ENCODE measurements around the gene CDK17. TPM values are rescaled to one million over a fixed set of nuclear protein-coding genes. Genes with fewer than 3 reads are reported as not detected.
A peak's percentile ranks its signal among the peaks of the same experiment; 100 is the strongest.

CDK17 gene
- total RNA-seq, 1 donor from 2014 or later = 8.2 TPM

DNA sequence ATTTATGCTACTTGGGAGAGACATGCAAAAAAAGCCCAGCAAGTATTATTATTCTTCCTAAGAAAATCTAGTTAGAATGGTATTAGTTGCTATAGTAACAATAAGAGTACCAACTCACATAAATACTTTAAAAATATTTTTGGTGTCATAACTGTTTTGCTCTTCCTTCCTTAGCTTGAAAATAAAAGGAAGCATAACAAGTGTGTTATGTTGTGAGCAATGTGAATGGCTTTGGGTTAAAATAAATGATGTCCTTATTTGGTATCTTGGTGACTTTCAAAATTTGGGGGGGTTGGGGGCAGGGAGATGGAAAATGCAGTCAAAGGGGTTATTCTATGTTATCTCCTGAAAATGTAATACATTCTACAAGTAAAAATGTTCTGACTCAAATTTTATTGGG lies 115.1 kb downstream of the CDK17 start:
- ATAC-seq (no peak), DNase-seq (ENCODE audit: low spot score) (no peak)

DNA sequence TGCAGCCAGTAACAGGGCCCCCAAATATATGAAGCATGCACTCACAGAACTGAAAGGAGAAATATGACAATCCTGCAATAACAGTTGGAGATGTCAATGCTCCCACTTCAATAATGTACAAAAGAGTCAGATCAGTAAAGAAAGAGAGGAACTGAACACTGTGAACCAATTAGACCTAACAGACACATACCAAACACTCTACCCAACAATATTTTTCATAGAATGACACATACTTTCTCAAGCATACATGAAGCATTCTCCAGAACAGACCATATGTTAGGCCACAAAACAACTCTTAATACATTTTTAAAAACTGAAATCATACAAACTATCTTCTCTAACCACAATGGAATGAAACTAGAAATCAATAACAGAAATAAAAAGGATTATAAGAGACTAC lies 125.9 kb downstream of the CDK17 start:
- ATAC-seq (no peak), DNase-seq (ENCODE audit: low spot score) (no peak)

DNA sequence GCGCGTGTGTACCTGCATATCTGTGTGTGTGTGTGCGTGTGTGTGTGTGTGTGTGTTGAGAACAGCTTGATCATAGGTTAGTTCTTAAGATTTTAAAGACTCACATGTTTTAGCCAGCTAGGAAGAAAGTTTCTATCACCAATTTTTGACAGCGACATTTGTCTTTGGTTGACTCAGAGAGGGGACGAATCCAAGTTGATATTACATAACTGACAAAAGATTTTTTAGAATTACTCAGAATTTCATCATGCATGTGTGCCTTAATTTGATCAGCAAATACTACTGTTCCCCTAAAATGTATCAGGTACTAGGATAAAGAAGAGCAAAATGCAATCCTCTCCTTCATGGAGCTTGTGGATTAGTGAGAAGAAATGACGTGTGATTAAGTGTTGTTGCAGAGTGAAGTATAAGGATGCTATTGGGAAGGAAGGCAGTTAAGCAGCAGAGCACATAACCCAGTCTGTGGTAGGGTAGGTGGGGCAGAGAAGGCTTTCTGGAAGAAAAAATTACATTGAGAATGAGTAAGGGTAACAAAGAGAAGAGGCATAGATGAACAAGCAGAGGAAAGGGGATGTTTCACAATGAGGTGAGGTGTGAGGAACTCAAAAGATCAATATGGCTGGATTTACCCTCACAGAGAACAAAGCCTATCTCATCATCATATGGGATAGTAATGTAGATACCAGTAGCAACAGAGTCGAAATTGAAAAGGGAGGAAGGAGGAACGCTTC lies 128.6 kb downstream of the CDK17 start:
- DNase-seq (ENCODE audit: low spot score) (no peak), ATAC-seq (no peak)

DNA sequence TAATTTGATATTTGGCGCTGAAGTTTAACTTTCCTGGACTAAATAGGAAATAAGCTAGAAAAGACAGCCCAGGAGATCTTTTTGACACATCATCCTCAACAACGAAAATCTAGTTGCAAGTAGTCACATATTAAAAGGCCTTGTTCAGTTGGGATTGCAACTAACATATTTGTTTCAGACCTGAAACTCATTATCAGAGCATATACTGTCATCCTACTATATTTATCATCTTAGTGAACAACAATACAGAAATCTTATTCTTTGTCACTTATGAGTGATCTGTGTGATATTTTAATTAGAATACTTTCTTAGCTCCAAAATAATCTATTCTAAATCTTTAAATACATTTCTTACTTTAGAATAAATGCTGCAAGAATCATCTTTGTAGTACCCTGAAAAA lies 134.0 kb downstream of the CDK17 start:
- ATAC-seq (no peak), DNase-seq (ENCODE audit: low spot score) (no peak)

DNA sequence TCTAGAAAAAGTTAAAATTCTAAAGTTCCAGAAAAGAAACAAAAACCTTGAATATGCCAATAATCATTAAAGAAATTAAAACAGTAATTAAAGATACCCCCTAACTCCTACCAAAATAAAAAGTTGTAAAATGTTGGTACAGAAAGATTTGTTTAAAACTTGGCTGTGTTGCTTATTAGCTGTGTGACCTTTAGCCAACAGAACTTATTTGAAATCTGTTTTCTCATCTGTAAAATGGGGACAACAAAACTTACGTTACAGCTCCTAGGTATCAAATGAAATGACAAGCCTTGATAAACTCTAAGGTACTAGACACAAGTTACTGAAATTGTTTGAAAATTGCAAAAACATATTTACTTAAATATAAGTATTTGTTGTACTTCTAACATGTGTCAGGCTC lies 134.4 kb downstream of the CDK17 start:
- ATAC-seq (no peak), DNase-seq (ENCODE audit: low spot score) (no peak)

DNA sequence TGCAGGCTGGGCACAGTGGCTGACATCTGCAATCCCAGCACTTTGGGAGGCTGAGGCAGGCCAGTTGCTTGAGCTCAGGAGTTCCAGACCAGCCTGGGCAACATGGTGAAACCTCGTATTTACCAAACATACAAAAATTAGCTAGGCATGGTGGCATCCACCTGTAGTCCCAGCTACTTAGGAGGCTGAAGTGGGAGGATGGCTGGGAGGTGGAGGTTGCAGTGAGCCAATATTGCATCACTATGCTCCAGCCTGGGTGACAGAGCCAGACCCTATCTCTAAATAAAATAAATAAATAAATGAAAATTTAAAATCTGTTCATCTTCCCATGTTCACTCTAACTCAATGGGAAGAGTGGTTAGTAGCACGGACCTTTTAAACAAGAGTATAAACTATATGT lies 134.8 kb downstream of the CDK17 start:
- ATAC-seq = no peak
- DNase-seq (ENCODE audit: low spot score) = no peak

DNA sequence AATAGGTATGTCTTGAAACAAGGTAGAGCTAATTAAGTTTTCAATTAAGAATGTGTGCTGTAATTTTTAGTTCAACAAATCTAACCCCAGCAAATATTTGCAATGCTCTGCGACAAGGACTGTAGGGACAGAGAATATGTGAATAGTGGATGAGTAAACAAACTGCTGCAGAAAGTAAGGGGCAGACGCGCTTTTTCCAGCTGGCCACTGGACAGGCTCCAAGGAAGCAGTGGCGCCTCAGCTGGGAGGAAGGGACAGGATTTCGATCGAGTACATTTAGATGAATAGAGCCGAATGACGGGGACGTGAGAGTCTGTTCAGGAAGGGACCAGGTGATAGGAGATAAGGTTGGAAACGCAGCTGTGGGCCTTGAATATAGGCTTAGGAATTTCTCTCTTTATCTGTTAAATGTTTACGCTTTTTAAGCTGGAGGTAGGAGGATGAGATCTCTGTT lies 136.8 kb downstream of the CDK17 start:
- DNase-seq (ENCODE audit: low spot score) (peak; percentile 82), ATAC-seq (peak; percentile 96)

DNA sequence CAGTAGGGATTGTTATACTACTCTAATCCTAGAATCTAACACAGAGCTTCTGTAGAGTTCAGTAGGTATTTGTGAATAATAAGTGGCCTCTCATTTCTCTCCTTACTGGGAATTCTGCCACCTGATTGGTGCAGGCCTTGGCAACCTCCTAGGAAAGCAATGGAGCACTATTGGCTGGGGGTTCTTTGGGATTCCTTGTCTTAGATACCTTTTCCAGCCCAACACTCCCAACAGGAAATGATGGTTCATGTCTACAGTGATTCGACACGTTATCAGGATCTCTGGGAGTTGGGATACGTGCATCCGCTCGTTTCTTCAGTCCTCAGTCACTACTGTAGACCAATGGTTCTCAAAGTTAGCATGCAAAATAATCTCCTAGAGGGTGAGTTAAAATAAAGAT lies 138.7 kb downstream of the CDK17 start:
- DNase-seq (ENCODE audit: low spot score) = no peak
- no peak for ATAC-seq

DNA sequence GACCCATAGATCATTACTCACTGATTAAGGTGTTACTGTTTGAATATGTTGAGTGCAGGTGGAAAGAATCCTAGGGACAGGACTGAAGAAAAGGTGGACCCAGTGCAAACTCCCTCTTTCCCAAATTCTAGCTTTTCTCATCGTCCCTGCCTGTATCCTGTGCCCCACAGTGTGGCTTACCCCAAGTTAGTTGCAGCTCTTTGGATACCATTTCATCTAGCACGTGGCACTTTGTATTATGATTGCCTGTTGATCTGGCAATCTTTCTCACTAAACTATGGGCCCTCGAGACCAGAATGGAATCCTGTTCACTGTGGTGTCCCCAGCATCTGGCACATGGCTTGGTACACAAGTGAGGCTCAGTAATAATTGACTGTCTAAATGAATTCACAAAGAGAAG lies 139.6 kb downstream of the CDK17 start:
- ATAC-seq = no peak
- no peak for DNase-seq (ENCODE audit: low spot score)

DNA sequence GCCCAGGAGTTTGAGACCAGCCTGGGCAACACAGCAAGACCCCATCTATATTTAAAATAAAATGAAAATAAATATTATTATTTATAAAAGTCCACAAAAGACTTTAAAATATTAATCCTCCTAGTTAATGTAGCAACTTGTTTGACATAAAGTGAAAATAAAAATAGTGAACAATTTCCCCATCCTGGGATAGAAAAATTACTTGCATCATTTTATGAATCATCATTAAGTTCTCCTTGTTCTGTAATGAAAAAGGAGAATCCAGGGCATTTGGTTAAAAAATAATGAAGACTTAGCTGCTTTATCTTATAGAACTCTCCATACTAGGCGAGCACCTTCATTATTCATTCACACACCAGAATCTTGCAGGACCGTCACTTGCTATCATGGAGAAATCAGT lies 140.0 kb downstream of the CDK17 start:
- DNase-seq (ENCODE audit: low spot score) (no peak), ATAC-seq (no peak)

DNA sequence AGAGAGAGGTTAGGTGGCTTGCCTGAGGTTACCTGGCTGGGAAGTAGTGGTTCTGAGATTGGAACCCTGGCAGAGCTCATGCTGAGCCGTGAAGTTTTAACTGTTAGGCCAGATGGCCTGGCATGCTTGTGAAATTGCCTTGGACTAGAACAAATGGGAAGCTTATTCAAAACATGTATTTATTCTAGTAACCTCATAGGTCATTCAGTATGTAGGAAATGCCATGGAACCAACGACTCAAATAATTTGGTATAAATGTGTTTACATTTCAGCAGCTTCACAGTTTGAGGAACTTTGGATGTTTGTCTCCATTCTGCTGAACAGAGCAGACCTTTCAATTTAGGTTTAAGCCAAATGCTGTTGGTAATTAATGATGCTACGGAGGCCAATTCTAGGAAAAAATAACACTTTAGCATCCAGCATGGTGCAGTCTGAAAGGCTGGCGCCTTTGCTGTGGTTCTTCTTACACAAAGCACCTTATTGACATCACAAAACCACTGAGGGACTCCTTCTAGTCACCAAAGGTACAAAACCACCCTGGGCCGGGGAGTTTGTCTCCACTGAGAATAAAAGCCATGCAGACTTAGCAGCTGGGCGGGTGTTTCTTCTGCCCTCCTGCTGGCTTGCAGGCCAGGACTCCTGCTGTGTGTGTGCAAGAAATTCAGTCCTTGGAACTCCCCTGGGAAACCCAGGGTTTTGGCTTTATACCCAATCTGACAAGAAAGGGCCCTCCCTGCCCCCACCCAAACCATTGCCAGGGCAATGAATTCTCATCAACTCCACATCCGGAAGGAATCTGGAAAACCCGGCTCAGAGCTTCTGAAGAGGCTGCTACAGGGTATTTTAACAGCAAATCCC lies 141.9 kb downstream of the CDK17 start:
- peak; percentile 22 for ATAC-seq
- no peak for DNase-seq (ENCODE audit: low spot score)

DNA sequence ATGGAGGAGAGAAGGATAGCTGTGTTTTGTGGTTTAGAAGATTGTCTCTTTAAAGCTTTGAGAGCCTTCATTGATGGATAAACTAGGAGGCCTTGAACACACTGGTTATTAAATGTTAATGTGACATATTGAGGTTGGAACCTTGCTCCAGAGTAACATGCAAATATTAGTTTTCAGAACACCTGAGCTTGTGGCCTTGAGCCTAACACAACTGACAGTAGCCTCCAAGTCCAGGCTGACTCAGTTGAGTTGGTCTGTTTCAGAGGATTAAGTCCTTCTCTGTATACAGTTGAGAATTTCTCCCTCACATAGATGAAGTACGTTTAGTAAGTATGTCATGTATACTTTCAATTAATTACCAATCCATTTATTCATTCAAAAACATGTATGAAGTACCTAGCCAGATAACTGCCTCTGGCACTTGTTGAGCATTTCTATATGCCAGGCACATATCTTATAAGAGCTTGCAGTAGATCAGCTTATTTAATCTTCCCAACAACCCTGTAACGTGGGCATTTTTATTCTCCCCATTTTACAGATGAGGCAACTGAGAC lies 142.6 kb downstream of the CDK17 start:
- ATAC-seq (peak; percentile 44), DNase-seq (ENCODE audit: low spot score) (no peak)

DNA sequence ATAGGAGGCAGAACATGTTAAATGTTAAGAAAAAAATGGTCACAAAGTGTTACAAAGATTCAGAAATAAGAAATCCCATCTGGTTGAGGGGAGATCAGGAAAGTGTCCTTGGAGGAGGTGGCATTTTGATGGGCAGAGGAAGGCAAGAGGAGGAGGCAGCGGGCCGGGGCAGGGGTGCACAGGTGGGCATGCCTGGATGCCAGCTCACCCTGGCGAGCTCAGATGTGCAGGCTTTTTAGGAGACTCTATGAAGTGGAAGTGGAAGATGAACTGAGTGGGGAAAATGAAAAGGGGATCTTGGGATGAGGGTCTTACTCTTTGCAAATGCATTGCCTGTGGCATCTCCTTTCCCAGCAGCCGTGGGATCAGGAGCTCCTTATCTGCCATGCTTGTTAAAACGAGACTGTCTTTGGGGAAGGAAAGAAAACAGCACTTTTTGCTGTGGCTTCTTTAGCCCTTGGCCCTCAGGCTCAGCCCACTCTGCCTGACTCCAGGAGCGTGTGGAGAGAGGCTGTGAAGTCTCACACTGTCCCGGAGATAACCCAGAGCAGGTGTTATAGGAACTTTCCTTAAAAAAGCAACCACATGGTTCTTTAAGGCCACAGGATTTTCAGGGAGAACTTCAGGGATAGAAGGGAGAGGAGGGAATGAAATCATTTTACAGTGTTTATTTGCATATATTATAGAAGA lies 143.4 kb downstream of the CDK17 start:
- DNase-seq (ENCODE audit: low spot score) (no peak), ATAC-seq (no peak)

DNA sequence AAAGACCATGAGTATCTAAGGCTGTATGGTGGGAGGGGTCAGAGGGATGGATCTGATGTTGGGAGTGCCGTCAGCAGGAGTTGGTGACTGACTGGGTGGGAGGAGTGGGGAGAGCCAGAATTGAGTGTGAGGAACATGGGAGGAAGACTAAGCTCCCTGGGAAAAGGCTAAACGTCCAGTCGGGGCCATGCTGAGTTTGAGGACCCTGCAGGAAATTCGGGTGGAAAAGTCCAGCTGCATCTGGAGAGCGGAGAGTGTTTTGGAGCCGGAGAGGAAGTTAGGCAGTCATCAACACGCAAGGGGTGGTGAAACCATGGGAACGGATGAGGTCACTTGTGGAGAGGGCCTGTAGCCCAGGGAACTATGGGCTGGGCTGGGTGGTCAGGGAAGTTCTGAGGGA lies 145.2 kb downstream of the CDK17 start:
- DNase-seq (ENCODE audit: low spot score) (no peak), ATAC-seq (peak; percentile 45)

DNA sequence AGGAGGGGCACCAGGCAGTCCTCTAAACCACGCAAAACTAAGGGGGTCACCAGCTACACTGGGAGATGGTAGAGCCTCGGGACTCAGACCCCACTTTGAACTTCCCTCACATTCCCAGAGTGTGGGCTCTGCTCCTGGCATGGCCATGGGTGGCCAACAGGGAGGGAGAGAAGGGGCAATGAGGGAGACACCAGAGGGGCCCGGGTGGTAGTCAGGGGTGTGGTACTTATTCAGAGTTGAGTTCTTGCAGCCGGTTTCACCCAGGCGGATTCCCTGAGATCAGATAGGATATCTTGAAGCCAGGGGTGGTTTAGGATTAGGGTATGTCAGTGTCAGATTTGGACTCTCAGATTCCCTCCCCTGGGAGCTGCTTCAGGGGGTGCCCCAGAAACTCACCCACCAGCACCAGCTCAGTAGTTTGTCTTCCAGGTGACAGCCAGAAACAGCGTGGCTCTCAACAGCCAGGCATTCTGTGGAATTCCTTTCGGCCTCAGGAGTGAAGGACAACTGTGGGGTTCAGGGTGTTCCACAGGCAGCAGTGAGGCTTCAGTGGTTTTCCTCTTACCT lies 150.0 kb downstream of the CDK17 start:
- ATAC-seq (no peak), DNase-seq (ENCODE audit: low spot score) (no peak)

DNA sequence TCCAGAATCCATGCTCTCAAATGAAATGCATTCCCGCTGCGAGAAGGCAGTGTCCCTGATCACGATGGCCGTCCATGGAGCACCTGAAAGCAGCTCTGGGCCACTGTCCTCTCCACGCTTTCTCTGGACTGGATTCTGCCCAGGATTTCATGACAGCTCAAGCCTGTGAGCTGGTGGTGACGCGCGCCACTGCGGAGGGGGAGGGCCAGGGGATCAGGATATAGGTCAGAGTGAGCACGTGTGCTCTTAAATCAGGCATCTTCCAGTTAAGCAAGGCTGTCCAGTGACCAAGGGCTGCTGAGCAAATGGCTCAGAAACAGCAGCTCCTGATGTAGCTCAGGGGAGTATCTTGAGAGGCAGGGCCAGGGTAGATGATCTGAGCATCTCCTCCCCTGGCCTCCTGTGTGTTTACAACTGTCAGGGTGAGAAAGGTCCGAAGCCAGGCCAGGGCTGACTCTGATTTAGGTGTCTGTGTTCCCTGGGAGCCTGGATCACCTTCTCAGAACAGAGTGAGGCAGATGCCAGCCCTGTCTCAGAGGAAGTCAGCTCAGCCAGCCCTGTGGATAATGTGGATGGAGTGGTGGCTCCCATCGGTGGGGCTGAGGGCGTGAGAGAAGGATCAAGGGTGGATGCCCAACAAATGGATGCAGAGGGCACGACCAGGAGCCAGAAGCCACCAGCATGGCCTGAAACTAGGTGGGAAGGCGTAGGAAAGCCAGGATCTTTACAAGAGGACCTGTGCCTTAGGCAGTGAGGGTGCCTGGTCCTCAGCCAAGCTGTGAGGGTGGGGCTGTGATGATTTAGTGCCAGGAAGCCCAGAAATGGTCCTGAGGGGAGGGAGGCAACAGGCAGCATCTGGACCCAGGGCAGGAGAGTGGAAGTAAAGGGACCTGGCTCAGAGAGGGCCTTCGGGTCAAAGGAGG lies 150.8 kb downstream of the CDK17 start:
- no peak for DNase-seq (ENCODE audit: low spot score)
- peak; percentile 34 for ATAC-seq

DNA sequence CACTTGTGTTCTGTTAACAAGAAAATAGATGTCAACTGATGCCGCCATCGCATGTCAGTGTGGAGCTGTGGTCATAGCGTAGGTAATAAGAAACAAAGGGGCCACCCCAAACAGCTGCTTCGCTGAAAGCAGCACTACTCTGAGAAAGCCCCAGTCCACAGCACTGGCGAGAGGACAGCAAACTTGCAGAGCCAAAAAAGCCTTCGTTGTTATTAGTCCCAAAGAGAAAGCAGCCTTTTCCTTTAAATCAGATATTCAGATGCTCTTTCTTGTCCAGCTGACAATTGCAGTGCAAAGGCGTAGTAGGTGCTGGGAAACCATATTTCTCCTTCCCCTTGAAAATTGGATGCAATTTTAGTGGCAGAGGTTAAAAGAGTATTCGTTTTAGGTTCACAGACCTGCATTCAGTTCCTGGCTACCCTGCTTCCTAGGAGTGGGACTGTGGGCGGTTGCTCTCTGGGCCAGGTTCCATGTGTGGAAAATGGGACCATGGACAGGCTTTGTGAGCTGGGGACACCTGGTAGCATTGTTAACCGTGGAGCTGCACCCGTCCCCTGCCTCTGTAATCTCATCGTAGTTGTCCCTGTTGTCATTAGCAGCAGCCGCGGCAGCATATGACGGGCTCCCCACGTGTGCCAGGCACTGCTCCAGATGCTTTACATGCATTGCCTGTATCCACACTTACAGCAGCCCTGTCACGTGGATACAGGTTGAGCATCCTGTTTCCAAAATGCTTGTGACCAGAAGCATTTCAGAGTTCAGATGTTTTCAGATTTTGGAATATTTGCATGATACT lies 151.9 kb downstream of the CDK17 start:
- no peak for DNase-seq (ENCODE audit: low spot score)
- ATAC-seq = no peak

DNA sequence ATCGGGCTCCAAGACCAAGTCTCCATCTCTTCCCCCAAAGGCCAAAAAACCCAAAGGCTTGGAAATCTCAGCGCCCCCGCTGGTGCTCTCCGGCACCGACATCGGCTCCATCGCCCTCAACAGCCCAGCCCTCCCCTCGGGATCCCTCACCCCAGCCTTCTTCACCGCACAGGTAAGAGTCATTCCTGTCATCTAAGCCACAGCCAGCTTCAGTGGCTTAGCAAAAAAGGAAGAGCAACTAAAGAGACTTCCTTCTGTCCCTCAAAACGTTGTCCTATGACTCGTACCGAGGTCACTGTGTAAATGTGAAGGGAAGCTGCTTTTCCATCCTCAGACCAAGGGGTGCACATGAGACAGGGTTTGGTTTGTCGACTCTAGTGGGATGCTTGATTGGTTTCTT lies 152.7 kb downstream of the CDK17 start:
- ATAC-seq (no peak), DNase-seq (ENCODE audit: low spot score) (no peak)

DNA sequence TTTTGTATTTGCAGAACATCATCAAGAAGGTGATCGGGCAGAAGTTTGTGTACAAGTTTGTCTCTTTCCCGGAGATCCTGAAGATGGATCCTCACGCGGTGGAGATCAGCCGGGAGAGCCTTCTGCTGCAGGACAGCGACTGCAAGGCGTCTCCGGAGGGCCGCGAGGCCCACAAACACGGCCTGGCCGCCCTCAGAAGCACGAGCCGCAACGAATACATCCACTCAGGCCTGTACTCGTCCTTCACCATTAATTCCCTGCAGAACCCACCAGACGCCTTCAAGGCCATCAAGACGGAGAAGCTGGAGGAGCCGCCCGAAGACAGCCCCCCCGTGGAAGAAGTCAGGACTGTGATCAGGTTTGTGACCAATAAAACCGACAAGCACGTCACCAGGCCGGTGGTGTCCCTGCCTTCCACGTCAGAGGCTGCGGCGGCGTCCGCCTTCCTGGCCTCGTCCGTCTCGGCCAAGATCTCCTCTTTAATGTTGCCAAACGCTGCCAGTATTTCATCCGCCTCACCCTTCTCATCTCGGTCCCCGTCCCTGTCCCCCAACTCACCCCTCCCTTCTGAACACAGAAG lies 153.2 kb downstream of the CDK17 start:
- DNase-seq (ENCODE audit: low spot score) = no peak
- ATAC-seq = no peak

Data from left lobe of liver (tissue), 2 donors.